GM21423 (cell line): ENCODE data around the gene CDON.
"Not testable (repeated sequence)": the region's sequence is repeated elsewhere in the genome, so short reads cannot be mapped to it uniquely, and the experiment has no call there.

Source experiments
- ATAC-seq: cut with Tn5 transposase; IDR thresholded peaks from one replicate; pipeline ENCODE4 v1.9.1; 2021; ENCODE audit warnings: mild to moderate bottlenecking, moderate library complexity; ENCODE audit not compliant: unreplicated experiment

CDON gene

GRCh38 chr11:126051117-126051516 is 11.5 kb downstream of the CDON start:
- ATAC-seq = no peak

- no peak for ATAC-seq
Measured at GRCh38 chr11:126049159-126049558, 13.5 kb downstream of the CDON start.

- ATAC-seq = no peak
Measured at GRCh38 chr11:126048197-126048596, 14.5 kb downstream of the CDON start.

- ATAC-seq = no peak
Measured at GRCh38 chr11:126046570-126047195, 16.0 kb downstream of the CDON start.

- ATAC-seq = no peak
Measured at GRCh38 chr11:126039485-126040271, 23.0 kb downstream of the CDON start.

GRCh38 chr11:126035718-126036117 is 26.9 kb downstream of the CDON start:
- no peak for ATAC-seq

GRCh38 chr11:126034933-126035425 is 27.7 kb downstream of the CDON start:
- ATAC-seq = no peak

- no peak for ATAC-seq
Measured at GRCh38 chr11:126034039-126034932, 28.4 kb downstream of the CDON start.

GRCh38 chr11:126032375-126032774 is 30.3 kb downstream of the CDON start:
- no peak for ATAC-seq

- no peak for ATAC-seq
Measured at GRCh38 chr11:126029805-126030204, 32.9 kb downstream of the CDON start.

GRCh38 chr11:126029237-126029636 is 33.4 kb downstream of the CDON start:
- ATAC-seq = no peak

- ATAC-seq = not testable (repeated sequence)
Measured at GRCh38 chr11:126028534-126028933, 34.1 kb downstream of the CDON start.

- no peak for ATAC-seq
Measured at GRCh38 chr11:126026579-126026978, 36.1 kb downstream of the CDON start.

- no peak for ATAC-seq
Measured at GRCh38 chr11:126025822-126026221, 36.8 kb downstream of the CDON start.

- ATAC-seq = no peak
Measured at GRCh38 chr11:126024123-126024522, 38.5 kb downstream of the CDON start.

GRCh38 chr11:126012852-126013251 is 49.8 kb downstream of the CDON start:
- ATAC-seq = no peak

GRCh38 chr11:126011754-126012153 is 50.9 kb downstream of the CDON start:
- no peak for ATAC-seq

GRCh38 chr11:126011265-126011664 is 51.4 kb downstream of the CDON start:
- ATAC-seq = no peak

- ATAC-seq = no peak
Measured at GRCh38 chr11:126008956-126009355, 53.7 kb downstream of the CDON start.

GRCh38 chr11:126007238-126007637 is 55.4 kb downstream of the CDON start:
- no peak for ATAC-seq

GRCh38 chr11:126006068-126006467 is 56.6 kb downstream of the CDON start:
- ATAC-seq = no peak
